Endothelial cell of umbilical vein (primary cell): ENCODE measurements around the gene LARP1. TPM values are rescaled to one million over a fixed set of nuclear protein-coding genes. Genes with fewer than 3 reads are reported as not detected.

Experiments used
- BruUV-seq: library from RNA; stranded (reverse); fragments of 400-500 nt; replicated peaks from 2 replicates; lab custom pipeline; 2021; lab: Mats Ljungman, UMichigan
- CTCF ChIA-PET: fragments of 300-600, 350-600 bp; sonication (Branson Sonifier 250); formaldehyde crosslinking; loops from one replicate; lab custom pipeline; 2021; ENCODE audit warnings: antibody characterized with exemption, inconsistent platforms; lab: Charles Lee
- POLR2A ChIA-PET: fragments of 300-600, 350-600 bp; sonication (Branson Sonifier 250); formaldehyde crosslinking; loops from one replicate; lab custom pipeline; 2021; ENCODE audit warnings: antibody characterized with exemption, inconsistent platforms; lab: Charles Lee
- DNase-seq: peaks from one replicate; pipeline ENCODE4 v3.0.0-alpha.2; 2011; ENCODE audit warnings: low read depth, low spot score
- FAIRE-seq: peaks from 2 replicates; lab custom pipeline; 2011; peaks lifted over from hg19 to GRCh38; lab: Jason Lieb, UNC
- H2AFZ ChIP-seq: 2 replicates; pipeline ENCODE4 v1.6.0; 2012; ENCODE audit warnings: low read depth, low read length, control low read depth, inconsistent platforms
- H3K27ac ChIP-seq: 2 replicates; pipeline ENCODE4 v1.5.1; 2011; ENCODE audit warnings: low read depth, mild to moderate bottlenecking, control low read depth, low read length, moderate library complexity; ENCODE audit not compliant: insufficient read depth
- H3K27me3 ChIP-seq, 2 experiments: 2 replicates each; pipeline versions ENCODE4 v1.6.0 to v1.6.1; 2011; ENCODE audit warnings: low read length in 2 of 2, mixed read lengths in 1 of 2; ENCODE audit not compliant: control insufficient read depth in 2 of 2, insufficient read depth in 2 of 2
- H3K36me3 ChIP-seq, 2 experiments: 2 replicates in 1 of 2; 3 replicates in 1 of 2; pipeline ENCODE4 v1.5.1; 2011; ENCODE audit warnings: low read length in 2 of 2, mild to moderate bottlenecking in 1 of 2, moderate library complexity in 1 of 2; ENCODE audit not compliant: control insufficient read depth in 2 of 2, insufficient read depth in 2 of 2; ENCODE audit errors: extremely low read depth in 1 of 2
- H3K4me1 ChIP-seq: 3 replicates; pipeline ENCODE4 v1.5.1; 2011; ENCODE audit warnings: mild to moderate bottlenecking, low read length; ENCODE audit not compliant: control insufficient read depth, insufficient read depth; ENCODE audit errors: extremely low read depth
- H3K4me2 ChIP-seq: 2 replicates; pipeline ENCODE4 v1.6.1; 2011; ENCODE audit warnings: low read length, control low read depth, mixed read lengths; ENCODE audit not compliant: insufficient read depth
- H3K4me3 ChIP-seq, 3 experiments: fragments of 200-600 bp in 1 of 3; sonication (generic), shearing (Covaris generic) in 1 of 3; replicated peaks in 1 of 3; 2 replicates each; pipeline ENCODE4 v1.5.1; 2011 to 2016; ENCODE audit warnings: control low read depth in 3 of 3, low read length in 3 of 3, mild to moderate bottlenecking in 2 of 3, inconsistent platforms in 1 of 3, low read depth in 1 of 3, moderate library complexity in 1 of 3; ENCODE audit not compliant: insufficient read depth in 1 of 3
- H3K79me2 ChIP-seq: 2 replicates; pipeline ENCODE4 v1.6.0; 2012; ENCODE audit warnings: low read length, inconsistent platforms; ENCODE audit not compliant: control insufficient read depth, insufficient read depth
- H3K9ac ChIP-seq: replicated peaks from 2 replicates; pipeline ENCODE3; 2011; ENCODE audit warnings: low read length, control low read depth; ENCODE audit not compliant: insufficient read depth; ENCODE audit errors: extremely low read depth
- H3K9me1 ChIP-seq: replicated peaks from 3 replicates; pipeline ENCODE4 v1.6.0; 2011; ENCODE audit warnings: mild to moderate bottlenecking, low read length; ENCODE audit not compliant: control insufficient read depth, insufficient read depth; ENCODE audit errors: extremely low read depth
- H3K9me3 ChIP-seq: replicated peaks from 2 replicates; pipeline ENCODE4 v1.5.1; 2012; ENCODE audit warnings: low read length, inconsistent platforms; ENCODE audit not compliant: control insufficient read depth, insufficient read depth
- H4K20me1 ChIP-seq: replicated peaks from 2 replicates; pipeline ENCODE3; 2011; ENCODE audit warnings: mild to moderate bottlenecking, low read length; ENCODE audit not compliant: control insufficient read depth, insufficient read depth; ENCODE audit errors: extremely low read depth
- EZH2 ChIP-seq: IDR thresholded peaks from 2 replicates; pipeline ENCODE4 v1.6.1; 2012; ENCODE audit warnings: borderline replicate concordance, low read depth, mild to moderate bottlenecking, moderate library complexity, low read length, inconsistent platforms; ENCODE audit not compliant: severe bottlenecking
- FOS ChIP-seq: IDR thresholded peaks from 2 replicates; pipeline ENCODE4 v1.6.1; 2011; ENCODE audit warnings: mild to moderate bottlenecking, low read length, moderate library complexity, borderline replicate concordance; ENCODE audit not compliant: insufficient read depth
- GATA2 ChIP-seq: IDR thresholded peaks from 2 replicates; pipeline ENCODE4 v1.7.0; 2011; ENCODE audit warnings: low read depth, mild to moderate bottlenecking, moderate library complexity, mixed read lengths, low read length; ENCODE audit not compliant: insufficient read length, insufficient read depth
- JUN ChIP-seq: IDR thresholded peaks from 2 replicates; pipeline ENCODE4 v1.6.1; 2011; ENCODE audit warnings: borderline replicate concordance, low read depth; ENCODE audit not compliant: insufficient read length, insufficient read depth
- MAX ChIP-seq: IDR thresholded peaks from 2 replicates; pipeline ENCODE4 v1.6.1; 2011; ENCODE audit not compliant: insufficient read depth, insufficient read length
- MYC ChIP-seq: IDR thresholded peaks from one replicate; pipeline ENCODE4 v1.6.1; 2011; ENCODE audit warnings: mild to moderate bottlenecking, low read depth, low read length
- POLR2A ChIP-seq: IDR thresholded peaks from 2 replicates; pipeline ENCODE4 v1.6.1; 2012; ENCODE audit warnings: low read depth, mild to moderate bottlenecking, control low read depth, low read length
- POLR2AphosphoS5 ChIP-seq: IDR thresholded peaks from 2 replicates; pipeline ENCODE4 v1.6.1; 2012; ENCODE audit warnings: low read depth, mild to moderate bottlenecking, control low read depth, low read length, moderate library complexity; ENCODE audit not compliant: insufficient read depth
- dilution Hi-C: fragments of 300-500 bp; cut with MboI; formaldehyde crosslinking; loops from one replicate; pipeline ENCODE4 v1.15.0; 2019; ENCODE audit warnings: low sequenced_read_pairs; ENCODE audit not compliant: extremely low pct_ligation_motif_present
- intact Hi-C: fragments of 100-400 bp; cut with micrococcal nuclease; formaldehyde crosslinking; loops from one replicate; pipeline ENCODE4 v1.10.0; 2022
- polyA plus RNA-seq, 4 experiments: library from polyadenylated mRNA; depleted of rRNA in 3 of 4; stranded (reverse) in 3 of 4; unstranded in 1 of 4; fragments of >200 nt; gene quantifications; 2 replicates each; pipeline versions ENCODE4 v1.2.1 to v1.2.3, GENCODE V29; 2011 to 2012; ENCODE audit warnings: missing spikeins in 1 of 4
- total RNA-seq: library from RNA; stranded (reverse); gene quantifications from 2 replicates; pipeline ENCODE4 v1.2.3, GENCODE V29; 2021
- TF ChIP-seq, protein P1 (sequence below), 2 donors: IDR thresholded peaks; 1 replicate in 1 of 2; 2 replicates in 1 of 2; pipeline ENCODE4 v1.5.1; 2011; ENCODE audit warnings: low read length in 2 of 2, mild to moderate bottlenecking in 2 of 2, moderate library complexity in 2 of 2, control low read depth in 1 of 2, inconsistent platforms in 1 of 2, low read depth in 1 of 2; ENCODE audit not compliant: insufficient read depth in 1 of 2; ENCODE audit errors: extremely low read depth in 1 of 2

The LARP1 gene
- total and polyA plus RNA-seq, 2 donors (not counting 3 experiments of a cell fraction or from before 2014, with no cell fraction given), result 70.4 to 252 TPM

GRCh38 chr5:154830219-154830595 is 75.0 kb downstream of the LARP1 start:
- Histone ChIP-seq H2AFZ (no peak overlapping the region), H3K4me3 (no peak overlapping the region), H4K20me1 (no peaks in the 10 kb centered on the region), H3K27ac (no peak overlapping the region), H3K9me1 (no peaks in the 10 kb centered on the region), H3K79me2 (no peaks in the 10 kb centered on the region), H3K4me1 (peaks cover 3% of the 10 kb centered on the region), H3K36me3 (peaks cover 0 to 16% of the 10 kb centered on the region in 2 experiments), H3K9me3 (no peaks in the 10 kb centered on the region), H3K27me3 (no peaks in the 10 kb centered on the region), H3K4me2 (no peak overlapping the region), H3K9ac (no peak overlapping the region)
- dilution Hi-C loops (no loop called here), intact Hi-C loops (no loop called here)
- ChIA-PET POLR2A (no interaction called here), CTCF (interaction anchor here (1.8 kb wide), 1 partner anchor 15 kb away, joined by 5 read pairs; no protein-coding TSS in a partner anchor)
- no peak for FAIRE-seq
- BruUV-seq, result no TSS peak
- no peak for TF ChIP-seq JUN
- TF ChIP-seq FOS, result no peak
- no peak for TF ChIP-seq MAX
- no peak for TF ChIP-seq POLR2AphosphoS5
- no peak for DNase-seq

- Histone ChIP-seq H2AFZ (no peak overlapping the region), H3K79me2 (no peaks in the 10 kb centered on the region), H3K9me3 (no peaks in the 10 kb centered on the region), H3K9ac (no peak overlapping the region), H3K4me1 (peaks cover 5% of the 10 kb centered on the region), H3K4me3 (no peak overlapping the region), H3K27me3 (no peaks in the 10 kb centered on the region), H3K36me3 (peaks cover 0 to 16% of the 10 kb centered on the region in 2 experiments), H3K4me2 (no peak overlapping the region), H4K20me1 (no peaks in the 10 kb centered on the region), H3K9me1 (no peaks in the 10 kb centered on the region), H3K27ac (no peak overlapping the region)
- FAIRE-seq, result no peak
- intact Hi-C loops (no loop called here), dilution Hi-C loops (no loop called here)
- ChIA-PET CTCF (interaction anchor here (1.8 kb wide), 1 partner anchor 15 kb away, joined by 5 read pairs; no protein-coding TSS in a partner anchor), POLR2A (no interaction called here)
- no peak for TF ChIP-seq EZH2
- no peak for TF ChIP-seq FOS
- TF ChIP-seq JUN, result no peak
- TF ChIP-seq, protein P1, sequence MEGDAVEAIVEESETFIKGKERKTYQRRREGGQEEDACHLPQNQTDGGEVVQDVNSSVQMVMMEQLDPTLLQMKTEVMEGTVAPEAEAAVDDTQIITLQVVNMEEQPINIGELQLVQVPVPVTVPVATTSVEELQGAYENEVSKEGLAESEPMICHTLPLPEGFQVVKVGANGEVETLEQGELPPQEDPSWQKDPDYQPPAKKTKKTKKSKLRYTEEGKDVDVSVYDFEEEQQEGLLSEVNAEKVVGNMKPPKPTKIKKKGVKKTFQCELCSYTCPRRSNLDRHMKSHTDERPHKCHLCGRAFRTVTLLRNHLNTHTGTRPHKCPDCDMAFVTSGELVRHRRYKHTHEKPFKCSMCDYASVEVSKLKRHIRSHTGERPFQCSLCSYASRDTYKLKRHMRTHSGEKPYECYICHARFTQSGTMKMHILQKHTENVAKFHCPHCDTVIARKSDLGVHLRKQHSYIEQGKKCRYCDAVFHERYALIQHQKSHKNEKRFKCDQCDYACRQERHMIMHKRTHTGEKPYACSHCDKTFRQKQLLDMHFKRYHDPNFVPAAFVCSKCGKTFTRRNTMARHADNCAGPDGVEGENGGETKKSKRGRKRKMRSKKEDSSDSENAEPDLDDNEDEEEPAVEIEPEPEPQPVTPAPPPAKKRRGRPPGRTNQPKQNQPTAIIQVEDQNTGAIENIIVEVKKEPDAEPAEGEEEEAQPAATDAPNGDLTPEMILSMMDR (IDR thresholded peaks at IDR 0.05; ENCODE audit: extremely low read depth in 1 of 2, insufficient read depth in 1 of 2, low read depth in 1 of 2, low read length in 2 of 2), result no peak
- TF ChIP-seq GATA2, result no peak
- no peak for TF ChIP-seq POLR2AphosphoS5
- no peak for TF ChIP-seq MAX
- no peak for TF ChIP-seq POLR2A
- no peak for TF ChIP-seq MYC
- DNase-seq, result no peak
- BruUV-seq, result no TSS peak
Measured at GRCh38 chr5:154830596-154830995, 75.4 kb downstream of the LARP1 start.
